Epithelial cell of proximal tubule (primary cell): ENCODE results near the gene CUL2. TPM values are rescaled to one million over a fixed set of nuclear protein-coding genes. Genes with fewer than 3 reads are reported as not detected.

Experiments
- DNase-seq: peaks from one replicate; pipeline ENCODE4 v3.0.0-alpha.2; 2011; ENCODE audit warnings: low read depth
- H3K4me3 ChIP-seq: 2 replicates; pipeline ENCODE4 v1.5.1; 2011; ENCODE audit warnings: low read depth, mild to moderate bottlenecking, low read length
- CTCF ChIP-seq: conservative IDR thresholded peaks from 2 replicates; pipeline ENCODE4 v1.5.1; 2012; ENCODE audit warnings: low read depth, mild to moderate bottlenecking, low read length
- total RNA-seq: library from RNA; depleted of rRNA; stranded (reverse); fragments of >200 nt; gene quantifications from 2 replicates; pipeline ENCODE4 v1.2.3, GENCODE V29; 2015

The CUL2 gene
- total RNA-seq, 1 donor from 2014 or later, result 24.8 TPM

GRCh38 chr10:34969171-34969570 lies 121.0 kb downstream of the CUL2 start:
- TF ChIP-seq CTCF, result no peak
- DNase-seq, result no peak
- no peak overlapping the region for H3K4me3 ChIP-seq

DNA sequence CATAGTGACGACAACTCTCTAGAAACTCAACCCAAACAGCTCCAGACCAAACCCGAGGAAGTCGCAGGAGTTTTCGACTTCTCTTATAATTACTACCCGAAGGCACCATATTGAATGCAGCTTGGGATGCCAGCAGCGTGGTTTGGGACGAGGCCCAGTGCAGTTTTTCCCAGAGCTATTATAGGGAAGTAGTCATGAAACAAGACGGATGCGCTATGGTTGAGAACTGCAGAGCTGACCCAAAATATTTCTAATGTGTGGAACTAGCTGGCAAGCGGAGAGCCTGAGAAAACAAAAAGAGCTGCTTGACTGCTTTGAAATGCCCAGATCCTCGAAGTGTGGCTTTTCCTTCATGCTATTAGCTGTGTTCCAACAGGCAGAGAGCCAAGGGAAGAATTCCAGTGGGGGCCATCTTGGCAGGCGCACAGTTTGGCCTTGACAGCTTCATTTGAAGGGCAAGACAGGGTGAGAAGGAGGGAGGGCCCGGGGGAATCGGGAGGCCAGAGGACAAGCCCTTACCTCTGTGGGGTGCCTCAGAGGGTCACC lies 122.7 kb downstream of the CUL2 start:
- no peak for TF ChIP-seq CTCF
- DNase-seq, result no peak
- no peak overlapping the region for H3K4me3 ChIP-seq

- no peak overlapping the region for H3K4me3 ChIP-seq
- TF ChIP-seq CTCF, result no peak
- no peak for DNase-seq
These were observed 123.7 kb downstream of the CUL2 start for GRCh38 chr10:34966451-34966850.

DNA sequence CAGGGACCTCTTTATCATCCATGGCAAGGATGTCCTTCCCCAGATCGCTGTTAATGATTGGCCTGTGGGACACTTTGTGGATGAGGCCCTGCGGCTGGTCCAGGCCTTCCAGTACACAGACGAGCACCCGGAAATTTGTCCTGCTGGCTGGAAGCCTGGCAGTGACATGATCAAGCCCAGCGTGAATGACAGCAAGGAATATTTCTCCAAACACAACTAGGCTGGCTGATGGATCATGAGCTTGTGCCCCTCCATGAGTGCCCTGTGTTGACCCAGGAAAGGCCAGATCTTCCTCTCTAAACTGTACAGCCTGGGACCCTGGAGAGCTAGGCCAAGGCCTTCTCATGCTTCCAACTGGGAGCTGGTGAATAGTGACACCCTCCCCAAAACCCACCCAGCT lies 124.1 kb downstream of the CUL2 start:
- no peak for DNase-seq
- TF ChIP-seq CTCF, result no peak
- H3K4me3 ChIP-seq, result no peak overlapping the region

- no peak for DNase-seq
- TF ChIP-seq CTCF, result no peak
- H3K4me3 ChIP-seq, result no peak overlapping the region
These were observed 125.9 kb downstream of the CUL2 start for GRCh38 chr10:34964166-34964800.

DNA sequence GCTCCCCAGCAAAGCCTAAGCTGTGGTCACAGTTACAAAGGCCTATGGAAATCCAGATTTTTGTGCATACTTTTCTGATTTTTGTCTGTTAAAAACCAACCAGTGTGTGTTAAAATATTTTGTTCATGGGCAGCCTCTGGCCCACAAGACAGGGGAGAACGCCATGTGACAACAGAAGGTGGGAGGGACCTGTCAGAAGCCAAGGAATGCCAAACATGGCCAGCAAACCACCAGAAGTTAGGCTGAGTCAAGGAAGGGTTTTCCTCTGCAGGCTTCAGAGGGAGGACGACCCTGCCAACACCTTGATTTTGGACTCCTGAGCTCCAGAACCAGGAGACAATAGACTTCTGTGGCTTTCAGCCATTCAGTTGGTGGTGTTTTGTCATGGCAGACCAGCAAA lies 127.3 kb downstream of the CUL2 start:
- no peak for DNase-seq
- H3K4me3 ChIP-seq, result no peak overlapping the region
- TF ChIP-seq CTCF, result no peak

GRCh38 chr10:34960983-34961382 lies 129.2 kb downstream of the CUL2 start:
- no peak for DNase-seq
- TF ChIP-seq CTCF, result peak; percentile 51
- H3K4me3 ChIP-seq, result no peak overlapping the region
